NCI-H345 treated with DMSO at 0.1 percent for 48 hours (cell line): ENCODE measurements around the gene CYP39A1.

Experiments
- DNase-seq: peaks from one replicate; lab custom pipeline; 2025; ENCODE audit not compliant: unreplicated experiment; lab: John Stamatoyannopoulos, UW

Gene CYP39A1, protein sequence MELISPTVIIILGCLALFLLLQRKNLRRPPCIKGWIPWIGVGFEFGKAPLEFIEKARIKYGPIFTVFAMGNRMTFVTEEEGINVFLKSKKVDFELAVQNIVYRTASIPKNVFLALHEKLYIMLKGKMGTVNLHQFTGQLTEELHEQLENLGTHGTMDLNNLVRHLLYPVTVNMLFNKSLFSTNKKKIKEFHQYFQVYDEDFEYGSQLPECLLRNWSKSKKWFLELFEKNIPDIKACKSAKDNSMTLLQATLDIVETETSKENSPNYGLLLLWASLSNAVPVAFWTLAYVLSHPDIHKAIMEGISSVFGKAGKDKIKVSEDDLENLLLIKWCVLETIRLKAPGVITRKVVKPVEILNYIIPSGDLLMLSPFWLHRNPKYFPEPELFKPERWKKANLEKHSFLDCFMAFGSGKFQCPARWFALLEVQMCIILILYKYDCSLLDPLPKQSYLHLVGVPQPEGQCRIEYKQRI

DNA sequence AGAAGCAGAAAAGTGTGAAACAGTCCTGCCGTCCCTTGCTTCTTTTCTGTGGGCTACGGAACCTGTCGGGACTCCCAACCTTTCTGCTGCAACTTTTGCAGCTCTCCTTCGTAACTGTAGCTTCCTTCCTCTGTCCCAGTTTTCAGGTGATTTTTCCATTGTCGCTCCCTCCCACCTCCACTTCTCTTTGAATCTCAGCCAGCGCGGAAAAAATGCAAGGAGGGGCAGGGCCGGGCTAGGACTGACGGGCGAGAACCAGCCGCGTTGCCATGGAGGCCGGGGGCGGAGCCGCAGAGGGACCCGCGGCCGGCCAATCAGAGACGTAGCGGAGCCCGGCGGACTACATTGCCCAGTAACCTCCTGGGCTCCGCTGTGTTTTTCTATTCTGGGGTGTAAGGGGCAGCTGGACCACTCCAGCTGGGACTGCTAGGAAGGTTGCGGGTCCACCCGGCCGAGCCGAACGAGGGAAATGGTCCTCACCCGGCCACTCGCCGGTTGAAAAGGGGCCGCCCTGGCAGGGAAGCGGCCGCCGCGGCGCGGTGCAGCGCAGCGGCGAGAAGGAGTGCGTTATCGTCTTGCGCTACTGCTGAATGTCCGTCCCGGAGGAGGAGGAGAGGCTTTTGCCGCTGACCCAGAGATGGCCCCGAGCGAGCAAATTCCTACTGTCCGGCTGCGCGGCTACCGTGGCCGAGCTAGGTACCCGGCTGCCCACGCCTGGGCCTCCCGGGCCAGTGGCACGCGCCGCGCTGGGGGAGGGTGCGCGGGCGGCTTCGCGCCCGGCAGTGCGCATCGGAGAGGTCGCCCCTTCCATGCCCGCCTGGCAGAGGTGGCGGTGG is at the start of gene CYP39A1, which contains the start of gene SLC25A27:
CYP39A1 (minus strand) TSS at position 216 of the 836 bp plus-strand sequence. CDS start 236 bp downstream, outside the sequence.
SLC25A27 (plus strand) TSS at position 373 of the 836 bp plus-strand sequence; CDS start at position 591, 218 bp downstream.
- peak; percentile 85 for DNase-seq

DNA sequence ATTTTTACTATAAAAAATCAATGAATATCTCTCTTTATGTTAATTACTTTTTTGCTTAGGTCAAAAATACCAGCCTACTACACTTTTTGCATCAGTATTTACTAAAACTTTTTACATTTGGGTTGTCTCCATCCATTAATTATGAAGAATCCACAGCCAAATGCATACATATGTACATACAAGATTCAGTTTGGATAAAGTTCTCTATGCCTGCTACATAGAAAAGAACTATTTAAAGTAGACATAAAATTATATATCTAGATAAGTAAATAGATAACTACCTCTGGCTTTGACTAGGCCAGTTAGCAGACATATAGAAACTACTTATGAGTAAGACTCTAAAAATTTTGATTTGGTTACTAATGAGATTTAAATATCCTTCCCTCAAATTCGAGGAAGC is 47.4 kb upstream of the CYP39A1 start:
- no peak for DNase-seq

DNA sequence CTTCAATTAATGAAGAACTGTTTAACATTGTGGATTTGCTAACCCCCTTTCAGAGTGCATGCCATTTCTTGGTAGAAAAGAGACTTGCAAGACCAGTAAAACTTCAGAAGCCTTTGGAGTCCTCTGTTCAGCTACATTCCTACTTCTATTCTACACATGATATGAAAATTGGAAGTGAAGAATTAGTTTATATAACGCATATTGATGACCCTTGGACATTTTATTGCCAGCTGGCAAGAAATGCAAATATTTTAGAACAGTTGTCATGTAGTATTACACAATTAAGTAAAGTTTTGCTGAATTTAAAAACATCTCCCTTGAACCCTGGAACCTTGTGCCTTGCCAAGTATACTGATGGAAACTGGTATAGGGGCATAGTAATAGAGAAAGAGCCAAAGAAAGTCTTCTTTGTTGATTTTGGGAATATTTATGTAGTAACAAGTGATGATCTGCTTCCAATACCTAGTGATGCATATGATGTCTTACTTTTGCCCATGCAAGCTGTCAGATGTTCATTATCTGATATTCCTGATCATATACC is 38.4 kb upstream of the CYP39A1 start:
- no peak for DNase-seq

DNA sequence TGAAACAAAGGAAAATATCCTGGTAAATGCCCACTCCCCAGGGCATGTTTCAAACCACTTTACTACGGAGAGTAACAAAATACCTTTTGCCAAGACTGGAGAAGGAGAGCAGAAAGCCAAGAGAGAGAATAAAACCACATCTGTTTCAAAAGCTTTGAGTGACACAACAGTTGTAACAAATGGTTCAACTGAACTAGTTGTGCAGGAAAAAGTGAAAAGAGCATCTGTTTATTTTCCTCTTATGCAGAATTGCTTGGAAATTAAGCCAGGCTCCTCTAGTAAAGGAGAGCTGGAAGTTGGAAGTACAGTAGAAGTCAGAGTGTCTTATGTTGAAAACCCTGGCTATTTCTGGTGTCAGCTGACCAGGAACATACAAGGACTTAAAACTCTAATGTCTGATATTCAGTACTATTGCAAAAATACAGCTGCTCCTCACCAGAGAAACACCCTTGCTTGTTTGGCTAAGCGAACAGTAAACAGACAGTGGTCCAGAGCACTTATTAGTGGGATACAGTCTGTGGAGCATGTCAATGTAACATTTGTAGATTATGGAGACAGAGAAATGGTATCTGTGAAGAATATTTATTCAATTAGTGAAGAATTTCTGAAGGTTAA is 37.6 kb upstream of the CYP39A1 start:
- no peak for DNase-seq

DNA sequence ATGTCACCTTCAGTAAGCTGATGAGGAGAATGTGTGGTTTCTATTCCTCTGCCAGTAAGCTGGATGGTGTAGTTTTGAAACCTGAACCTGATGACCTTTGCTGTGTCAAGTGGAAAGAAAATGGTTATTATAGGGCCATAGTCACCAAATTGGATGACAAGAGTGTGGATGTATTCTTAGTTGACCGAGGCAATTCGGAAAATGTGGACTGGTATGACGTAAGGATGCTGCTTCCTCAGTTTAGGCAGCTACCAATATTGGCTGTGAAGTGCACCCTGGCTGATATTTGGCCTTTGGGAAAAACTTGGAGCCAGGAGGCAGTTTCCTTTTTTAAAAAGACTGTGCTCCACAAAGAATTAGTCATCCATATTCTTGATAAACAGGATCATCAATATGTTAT is 37.0 kb upstream of the CYP39A1 start:
- no peak for DNase-seq

DNA sequence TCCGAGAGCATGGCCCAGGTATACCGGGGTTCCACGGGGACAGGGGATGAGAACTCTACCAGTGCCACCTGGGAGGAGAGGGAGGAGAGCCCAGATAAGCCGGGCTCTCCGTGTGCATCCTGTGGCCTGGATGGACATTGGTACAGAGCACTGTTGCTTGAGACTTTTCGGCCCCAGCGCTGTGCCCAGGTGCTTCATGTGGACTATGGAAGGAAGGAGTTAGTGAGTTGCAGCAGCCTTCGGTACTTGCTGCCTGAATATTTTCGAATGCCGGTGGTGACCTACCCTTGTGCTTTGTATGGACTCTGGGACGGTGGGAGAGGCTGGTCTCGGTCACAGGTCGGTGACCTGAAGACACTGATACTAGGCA is 36.3 kb upstream of the CYP39A1 start:
- DNase-seq: no peak

DNA sequence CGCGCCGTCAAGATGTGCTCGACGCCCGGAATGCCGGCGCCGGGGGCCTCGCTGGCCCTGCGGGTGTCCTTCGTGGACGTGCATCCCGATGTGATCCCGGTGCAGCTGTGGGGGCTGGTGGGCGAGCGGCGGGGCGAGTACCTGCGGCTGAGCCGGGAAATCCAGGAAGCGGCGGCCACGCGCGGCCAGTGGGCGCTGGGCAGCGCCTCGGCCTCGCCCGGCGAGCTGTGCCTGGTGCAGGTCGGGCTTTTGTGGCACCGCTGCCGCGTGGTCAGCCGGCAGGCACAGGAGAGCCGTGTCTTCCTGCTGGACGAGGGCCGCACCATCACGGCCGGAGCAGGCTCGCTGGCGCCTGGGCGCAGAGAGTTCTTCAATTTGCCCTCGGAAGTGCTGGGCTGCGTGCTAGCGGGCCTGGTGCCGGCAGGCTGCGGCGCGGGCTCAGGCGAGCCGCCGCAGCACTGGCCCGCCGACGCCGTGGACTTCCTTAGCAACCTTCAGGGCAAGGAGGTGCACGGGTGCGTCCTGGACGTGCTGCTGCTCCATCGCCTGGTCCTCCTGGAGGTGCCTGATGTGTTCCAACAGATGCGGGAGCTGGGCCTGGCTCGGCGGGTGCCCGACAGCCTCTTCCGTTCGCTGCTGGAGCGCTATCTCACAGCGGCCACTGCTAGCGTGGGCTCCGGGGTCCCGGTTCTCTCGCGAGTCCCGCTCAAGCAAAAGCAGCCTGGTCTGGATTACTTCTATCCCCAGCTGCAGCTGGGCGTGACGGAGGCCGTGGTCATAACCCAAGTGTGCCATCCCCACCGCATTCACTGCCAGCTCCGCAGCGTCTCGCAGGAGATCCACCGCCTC is 35.7 kb upstream of the CYP39A1 start:
- no peak for DNase-seq

DNA sequence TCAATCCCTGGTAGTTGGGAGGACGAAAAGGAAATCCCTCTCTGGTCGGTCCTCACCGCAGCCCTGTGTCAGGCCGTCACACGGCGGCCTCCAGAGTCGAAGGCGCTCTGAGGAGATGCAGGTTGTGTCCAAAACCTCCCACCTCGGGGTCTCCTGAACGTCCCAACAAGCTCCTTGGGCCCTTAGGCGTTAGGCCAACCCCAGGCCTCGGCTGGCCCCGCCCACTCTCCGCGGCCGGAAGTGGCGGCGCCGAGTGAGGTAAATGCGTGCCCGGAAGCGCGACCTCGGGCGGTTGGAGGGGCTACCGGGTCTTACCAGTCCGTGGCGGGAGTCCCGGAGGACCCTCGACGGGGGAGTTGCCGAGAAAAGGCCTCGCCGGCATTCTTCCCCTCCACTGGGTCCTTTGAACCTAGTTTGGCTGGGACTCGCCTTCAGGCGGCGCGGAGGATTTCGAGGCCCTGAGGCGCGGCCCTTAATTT is 35.0 kb upstream of the CYP39A1 start, which contains the start of gene TDRD6:
TDRD6 (plus strand) TSS at position 267 of the 479 bp plus-strand sequence. CDS start 244 bp downstream, outside the sequence.
- DNase-seq: no peak

DNA sequence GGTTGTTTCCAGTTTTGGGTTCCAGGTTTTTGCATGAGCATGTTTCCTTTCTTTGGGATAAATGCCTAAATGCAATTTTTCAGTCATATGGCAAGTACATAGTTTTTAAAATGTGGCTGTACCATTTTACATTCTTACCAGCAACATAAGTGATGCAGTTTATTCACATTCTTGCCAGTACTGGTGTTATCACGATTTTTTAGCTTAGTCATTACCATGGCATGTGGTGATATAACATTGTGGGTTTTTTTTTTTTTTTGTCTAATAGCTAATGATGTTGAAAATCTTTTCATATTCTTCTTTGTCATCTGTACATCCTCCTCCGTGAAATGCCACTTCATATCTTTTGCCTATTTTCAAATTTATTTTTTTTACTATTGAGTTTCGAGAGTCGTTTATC is 32.2 kb upstream of the CYP39A1 start:
- DNase-seq: no peak

DNA sequence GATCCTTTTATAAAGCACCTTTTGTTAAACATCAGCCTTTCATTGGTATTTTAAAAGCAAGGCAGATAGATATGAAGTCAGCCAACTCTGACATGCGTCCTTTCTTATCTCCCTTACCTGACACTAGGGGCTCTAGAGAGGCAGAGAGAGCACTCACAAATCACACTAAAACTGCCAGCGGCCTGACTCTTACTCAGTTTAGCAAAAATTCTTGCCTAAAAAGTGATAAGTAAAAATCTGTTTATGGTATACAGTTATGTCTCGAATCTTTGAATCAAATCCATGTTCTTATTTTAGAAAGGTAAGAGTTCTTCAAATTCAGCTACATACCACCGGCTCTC is 24.7 kb upstream of the CYP39A1 start:
- DNase-seq: no peak

DNA sequence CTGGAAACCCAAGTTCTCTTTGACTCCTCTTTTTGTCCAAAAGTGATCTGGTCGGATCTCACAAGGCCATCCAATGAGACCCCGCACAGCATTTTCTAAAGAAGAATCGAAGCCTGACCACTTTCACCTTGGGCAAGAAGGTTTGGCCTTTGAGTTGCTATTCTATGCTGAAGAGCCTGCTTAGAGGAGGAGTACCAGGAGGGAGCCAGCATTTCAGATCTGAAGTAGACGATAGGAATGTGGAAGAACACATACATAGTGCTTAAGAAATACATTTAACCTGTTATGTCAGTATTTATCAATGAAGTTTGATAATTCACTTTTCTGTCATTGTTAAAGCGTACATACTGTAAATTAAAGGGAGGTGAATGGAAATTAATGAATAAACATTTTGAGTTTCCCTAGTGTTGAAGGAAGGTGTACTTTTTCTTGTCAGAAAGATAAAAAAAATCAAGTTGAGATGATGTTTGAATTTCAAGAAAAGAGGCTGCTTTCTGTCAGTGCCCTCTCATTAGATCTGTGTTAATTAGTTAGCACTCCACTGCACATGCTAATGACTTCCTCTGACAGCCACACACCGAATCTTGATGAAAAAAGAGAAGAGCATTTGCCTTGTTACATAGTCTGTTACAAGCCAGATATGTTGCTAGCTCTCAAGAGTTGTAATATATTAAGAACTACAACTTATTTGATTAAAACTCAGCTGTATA is 24.1 kb upstream of the CYP39A1 start:
- no peak for DNase-seq

DNA sequence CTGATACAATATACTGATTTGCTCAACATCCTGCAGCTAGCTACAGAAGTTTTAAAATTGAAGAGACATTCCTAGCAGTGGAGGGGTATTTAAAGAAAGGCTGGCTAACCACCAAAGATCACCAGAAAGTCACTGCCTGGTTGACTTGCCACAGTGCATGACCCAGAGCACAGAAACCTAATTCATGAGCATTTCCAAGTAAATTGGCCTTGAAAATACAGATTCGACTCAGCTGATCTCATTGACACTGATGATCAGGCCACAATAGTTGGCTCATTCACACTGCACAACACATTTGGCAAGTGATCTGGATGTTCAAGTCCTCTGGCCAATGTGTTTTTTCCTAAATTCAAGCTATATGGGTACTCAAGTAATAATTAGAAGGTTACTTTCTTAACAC is 21.8 kb upstream of the CYP39A1 start:
- no peak for DNase-seq

DNA sequence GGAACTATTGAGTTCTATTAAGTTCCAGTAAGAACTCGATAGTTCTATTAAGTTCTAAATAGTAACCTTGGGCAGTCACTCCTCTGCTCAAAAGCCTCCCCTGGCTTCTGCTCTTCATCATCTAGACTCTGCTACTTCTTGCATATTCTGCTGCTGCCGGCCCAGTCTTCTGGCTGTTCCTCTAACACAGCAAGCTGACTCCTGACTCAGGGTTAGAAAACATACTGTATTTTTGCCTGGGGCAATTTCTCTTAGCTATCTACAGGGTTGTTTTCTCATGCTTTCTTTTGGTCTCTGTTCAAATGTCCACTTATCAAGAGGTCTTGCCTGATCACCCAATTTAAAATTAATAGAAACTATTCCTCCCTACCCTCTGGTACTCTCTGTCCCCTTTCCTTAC is 14.8 kb upstream of the CYP39A1 start:
- DNase-seq: no peak

DNA sequence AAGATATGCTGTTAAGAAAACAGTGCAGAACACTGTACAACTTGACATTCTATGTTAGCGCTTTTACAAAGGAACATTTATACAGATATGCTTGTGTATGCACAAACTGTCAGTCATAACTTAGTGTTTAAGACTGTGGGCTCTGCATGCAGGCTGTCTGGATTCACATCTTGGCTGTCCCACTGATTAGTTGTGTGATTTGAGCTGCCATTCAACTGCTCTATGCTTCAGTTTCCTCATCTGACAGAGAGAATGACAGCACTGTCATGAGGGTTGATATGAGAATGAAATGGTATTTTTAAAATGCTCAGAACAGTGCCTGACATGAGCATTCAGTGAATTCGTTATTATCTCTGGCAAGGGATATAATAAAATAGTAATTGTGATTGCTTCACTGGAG is 8.9 kb upstream of the CYP39A1 start:
- no peak for DNase-seq

DNA sequence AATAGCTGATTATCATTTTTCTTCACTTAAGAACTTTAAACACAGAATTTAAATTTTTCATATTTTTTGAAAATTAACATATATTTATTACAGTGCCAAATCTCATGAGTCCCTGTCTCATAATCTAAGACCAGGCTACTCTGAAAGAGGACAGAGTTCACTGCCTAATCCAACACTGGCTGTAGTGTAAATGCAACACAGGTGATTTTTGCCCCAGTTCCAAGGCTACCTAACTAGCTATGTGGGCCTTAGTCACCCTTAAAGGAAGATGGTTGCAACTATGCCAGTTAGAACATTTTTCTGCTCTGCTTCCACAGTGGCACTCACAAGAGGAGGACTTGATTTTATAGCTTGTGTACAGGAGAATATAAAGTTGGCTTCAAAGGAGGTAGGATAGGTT is 5.0 kb upstream of the CYP39A1 start:
- DNase-seq: no peak

DNA sequence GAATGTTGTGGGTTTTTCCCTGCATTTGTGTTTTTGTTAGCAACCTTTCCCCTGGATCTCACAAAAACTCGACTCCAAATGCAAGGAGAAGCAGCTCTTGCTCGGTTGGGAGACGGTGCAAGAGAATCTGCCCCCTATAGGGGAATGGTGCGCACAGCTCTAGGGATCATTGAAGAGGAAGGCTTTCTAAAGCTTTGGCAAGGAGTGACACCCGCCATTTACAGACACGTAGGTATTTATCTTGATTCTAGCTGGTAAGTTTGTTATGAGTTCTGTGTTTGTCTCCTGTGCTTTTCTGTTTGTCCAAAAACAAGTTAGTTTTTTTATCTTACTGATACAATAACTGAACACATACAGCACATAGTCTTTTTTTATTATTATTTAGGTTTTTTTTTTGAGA is 3.2 kb upstream of the CYP39A1 start:
- DNase-seq: no peak

DNA sequence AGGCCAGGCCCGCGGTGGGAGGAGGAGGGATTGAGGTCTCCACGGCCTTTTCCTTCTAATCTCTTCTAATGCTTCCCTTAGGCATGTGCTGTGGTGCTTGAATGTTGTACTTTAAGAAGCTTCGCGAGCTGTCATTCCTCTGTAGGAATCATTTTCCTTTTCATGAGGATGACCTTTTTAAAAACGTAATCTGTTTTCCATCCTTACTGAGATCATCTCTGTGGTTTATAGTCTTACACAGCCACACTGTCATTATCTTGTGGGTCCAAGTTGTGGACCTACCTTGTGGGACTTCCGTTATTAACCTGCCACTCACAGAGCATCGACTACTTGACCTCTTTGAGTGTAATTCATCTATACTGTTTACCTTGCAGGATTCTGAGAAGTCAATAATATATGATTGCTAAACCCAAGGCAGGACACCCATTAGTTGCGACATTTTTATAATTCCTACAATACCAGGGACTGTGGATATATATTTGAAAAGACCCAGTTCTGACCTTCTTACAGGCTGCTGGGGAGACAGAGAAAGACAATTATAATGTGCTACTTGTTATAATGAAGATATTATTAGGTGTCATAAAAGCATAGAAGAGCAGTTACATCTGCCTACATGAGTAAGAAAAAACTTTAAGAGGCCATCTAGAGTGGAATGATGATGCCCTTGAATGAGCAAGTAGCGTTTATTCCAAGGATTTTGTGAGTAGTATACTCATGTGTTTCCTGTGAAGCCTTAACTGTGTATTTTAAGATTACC is 999 bp upstream of the CYP39A1 start:
- DNase-seq: no peak

DNA sequence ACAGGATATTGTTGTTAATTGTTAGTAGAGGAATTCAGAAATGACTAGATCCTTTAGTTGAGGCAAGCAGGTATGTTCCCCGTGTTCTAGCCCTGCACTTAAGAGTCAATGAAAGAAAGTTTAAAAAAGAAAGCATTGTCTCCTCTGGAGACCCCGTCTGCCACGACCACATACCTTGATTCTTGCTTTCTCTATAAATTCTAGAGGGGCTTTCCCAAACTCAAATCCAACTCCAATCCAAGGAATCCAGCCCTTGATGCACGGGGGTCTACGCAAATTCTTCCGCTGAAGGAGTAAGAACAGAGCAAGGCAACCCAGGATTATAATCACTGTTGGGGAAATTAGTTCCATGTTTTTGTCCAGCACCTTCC is 401 bp downstream of the CYP39A1 start:
- no peak for DNase-seq

DNA sequence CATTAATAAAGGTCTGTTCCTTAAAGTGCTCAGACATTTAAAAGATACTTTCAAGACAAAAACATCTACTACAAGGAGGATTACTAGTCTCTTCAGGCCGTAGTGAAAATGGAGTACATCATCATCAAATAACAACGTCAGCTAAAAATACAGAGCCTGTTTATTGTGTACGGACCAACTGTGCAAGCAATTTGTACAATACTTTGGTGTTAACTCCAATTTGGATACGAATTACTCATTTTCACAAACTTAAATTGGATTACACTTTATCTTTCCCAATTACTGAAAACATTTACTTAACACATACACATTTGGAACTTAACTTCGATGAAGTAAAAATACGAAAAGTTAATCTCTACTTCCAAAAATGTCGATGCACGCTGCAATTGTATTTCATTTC is 802 bp downstream of the CYP39A1 start:
- DNase-seq: peak; percentile 9
